GM12872 (cell line): ENCODE data around the gene WDR41.

Source experiments
- CTCF ChIP-seq: IDR thresholded peaks from 3 replicates; pipeline ENCODE4 v1.5.1; 2011; ENCODE audit warnings: low read depth, mild to moderate bottlenecking, low read length, moderate library complexity; ENCODE audit not compliant: insufficient read depth

The WDR41 gene

GRCh38 chr5:77413049-77413448 is 79.1 kb downstream of the WDR41 start:
- TF ChIP-seq CTCF = no peak

DNA sequence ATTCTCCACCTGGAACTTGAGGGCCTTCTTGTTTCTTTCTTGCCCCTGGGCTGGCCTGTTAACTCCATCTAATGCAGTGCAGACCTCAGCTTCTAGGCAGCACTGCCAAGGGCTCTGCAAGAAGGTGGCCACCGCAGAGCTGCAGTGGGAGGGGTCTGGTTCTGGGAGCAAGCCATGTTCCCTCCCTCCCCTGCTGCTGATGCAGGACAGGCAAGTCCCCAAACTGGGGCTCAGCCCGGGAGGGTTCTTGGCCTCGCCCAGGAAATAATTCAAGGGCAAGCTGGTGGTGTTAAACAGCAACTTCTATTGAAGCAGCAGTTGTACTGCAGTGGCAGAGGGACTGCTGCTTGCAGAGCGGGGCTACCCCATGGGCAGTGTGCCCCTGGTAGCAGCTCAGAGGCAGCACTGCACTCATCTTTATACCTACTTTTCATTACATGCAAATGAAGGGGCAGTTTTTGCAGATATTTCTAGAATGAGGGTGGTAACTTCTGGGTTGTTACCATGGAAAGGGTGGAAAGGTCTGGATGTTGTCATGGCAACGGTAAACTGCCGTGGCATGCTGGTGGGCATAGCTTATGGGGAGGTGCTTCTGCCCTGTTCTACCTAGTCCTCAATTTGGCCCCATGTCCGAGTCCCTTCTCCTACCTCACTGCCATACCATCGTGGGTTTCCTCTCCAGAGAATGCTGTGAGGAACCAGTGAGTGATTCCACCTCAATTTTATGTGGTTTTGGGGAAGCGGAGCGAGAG is 82.1 kb downstream of the WDR41 start:
- no peak for TF ChIP-seq CTCF

DNA sequence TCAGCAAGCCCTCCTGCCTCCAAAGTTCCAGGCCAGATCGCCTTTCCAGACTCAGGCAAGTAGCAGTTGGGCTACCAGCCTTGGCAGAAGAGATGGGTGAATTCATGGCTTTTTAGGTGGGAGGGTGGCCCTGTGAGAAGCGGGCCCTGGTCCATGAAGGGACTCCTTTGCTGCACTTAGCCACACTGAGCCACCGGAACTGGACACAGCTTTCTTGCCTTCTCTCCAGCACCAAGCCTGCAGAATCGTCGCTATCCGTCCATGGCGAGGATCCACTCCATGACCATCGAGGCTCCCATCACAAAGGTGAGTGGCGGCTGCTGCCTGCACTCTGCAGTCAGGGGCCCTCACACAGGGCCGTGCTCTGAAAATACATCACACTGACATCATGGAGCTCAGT is 85.0 kb downstream of the WDR41 start:
- no peak for TF ChIP-seq CTCF

GRCh38 chr5:77402796-77403195 is 89.3 kb downstream of the WDR41 start:
- no peak for TF ChIP-seq CTCF

GRCh38 chr5:77400645-77401044 is 91.5 kb downstream of the WDR41 start:
- TF ChIP-seq CTCF = no peak

DNA sequence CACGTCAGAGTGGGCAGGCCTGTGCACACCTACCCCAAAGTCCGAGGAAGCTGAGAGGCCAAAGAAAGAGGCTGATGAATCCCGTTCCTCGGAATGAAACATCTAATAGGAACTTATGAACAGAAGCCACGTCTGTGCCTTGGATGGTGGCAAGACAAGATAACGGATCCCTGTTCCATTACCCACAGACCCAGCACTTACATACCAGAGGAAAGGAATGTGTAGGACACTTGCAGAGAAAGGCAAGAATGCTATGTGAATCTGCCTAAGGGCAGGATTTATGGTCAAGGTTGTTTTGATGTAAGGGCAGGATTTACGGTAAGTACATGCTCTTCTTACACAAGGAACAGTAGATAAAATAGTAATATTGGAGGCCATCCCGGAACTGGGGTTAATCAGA is 93.2 kb downstream of the WDR41 start:
- TF ChIP-seq CTCF = no peak

GRCh38 chr5:77398458-77398857 is 93.7 kb downstream of the WDR41 start:
- TF ChIP-seq CTCF = no peak
